NCI-H510A treated with DMSO at 0.1 percent for 48 hours (cell line): ENCODE results near the gene CPT1B.

Source experiments
- DNase-seq: peaks from one replicate; lab custom pipeline; 2025; lab: John Stamatoyannopoulos, UW

The CPT1B gene

DNA sequence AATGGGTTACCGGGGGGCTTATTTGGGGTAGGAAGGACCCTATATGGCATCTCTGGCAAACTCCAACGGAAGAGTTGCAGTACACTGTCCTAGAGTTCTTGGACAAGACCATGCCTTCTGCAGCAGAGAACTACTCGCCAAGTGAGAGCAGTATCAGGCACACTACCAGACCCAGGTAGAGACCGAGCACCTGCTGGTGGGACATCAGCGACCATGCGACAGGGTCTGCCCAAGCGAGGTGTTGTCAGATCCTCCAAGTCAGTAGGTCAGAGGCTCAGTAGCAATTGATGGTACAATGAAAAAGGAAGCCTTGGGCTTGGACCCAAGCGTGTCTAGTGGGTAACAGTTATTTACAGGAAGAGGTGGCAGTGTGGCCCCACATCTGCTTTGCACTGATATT, 7.6 kb upstream of the CPT1B start:
- no peak for DNase-seq

DNA sequence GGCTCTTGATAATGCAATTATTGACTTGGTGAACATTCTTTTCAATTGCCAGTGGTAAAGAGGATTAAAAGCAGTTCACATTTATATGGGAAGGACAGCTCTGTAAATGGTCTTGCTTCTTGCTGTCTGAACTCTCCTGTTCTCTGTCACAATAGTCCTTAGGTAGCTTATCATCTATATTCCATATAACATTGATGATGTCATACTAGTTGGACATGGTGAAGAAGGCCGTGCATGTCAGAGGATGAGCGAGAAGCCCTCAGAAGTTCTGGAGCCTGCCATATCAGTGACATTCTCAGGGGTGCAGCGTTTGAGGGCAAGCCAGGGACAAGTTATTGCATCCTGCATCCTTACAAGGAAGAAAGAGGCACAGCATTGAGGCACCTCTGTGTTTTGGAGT, 7.0 kb upstream of the CPT1B start:
- no peak for DNase-seq

DNA sequence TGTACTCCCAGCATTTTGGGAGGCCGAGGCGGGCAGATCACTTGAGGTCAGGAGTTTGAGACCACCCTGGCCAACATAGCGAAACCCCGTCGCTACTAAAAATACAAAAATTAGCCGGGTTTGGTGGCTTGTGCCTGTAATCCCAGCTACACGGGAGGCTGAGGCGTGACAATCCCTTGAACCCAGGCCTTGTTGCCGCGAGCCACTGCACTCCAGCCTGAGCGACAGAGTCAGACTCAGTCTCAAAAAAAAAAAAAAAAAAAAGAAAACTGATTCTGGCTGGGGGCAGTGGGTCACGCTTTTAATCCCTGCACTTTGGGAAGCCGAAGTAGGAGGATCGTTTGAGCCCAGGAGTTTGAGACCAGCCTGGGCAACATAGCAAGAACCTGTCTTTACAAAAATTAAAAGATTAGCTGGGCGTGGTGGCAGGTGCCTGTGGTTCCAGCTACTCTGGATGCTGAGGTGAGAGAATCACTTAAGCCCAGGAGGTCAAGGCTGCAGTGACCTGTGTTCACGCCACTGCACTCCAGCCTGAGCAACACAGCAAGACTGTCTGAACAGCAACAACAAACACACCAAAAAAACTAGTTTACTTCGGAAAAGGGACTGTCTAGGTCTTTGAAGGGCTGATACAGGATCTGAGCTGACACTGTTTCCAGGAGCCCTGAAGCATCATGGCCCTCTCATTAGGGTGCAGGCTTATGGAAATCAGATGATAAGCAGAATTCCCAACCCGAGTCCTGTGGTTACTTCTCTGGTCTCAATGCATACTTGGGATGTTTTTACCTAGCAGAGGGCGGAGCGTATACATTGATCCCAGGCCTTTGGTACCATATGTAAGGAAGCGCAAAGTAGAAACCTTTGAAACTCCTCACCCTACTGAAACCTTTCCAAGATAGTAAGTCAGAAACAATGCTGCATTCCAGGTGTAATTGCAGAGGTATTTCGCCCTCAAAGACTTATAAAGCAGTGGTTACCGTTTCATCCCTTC, 6.2 kb upstream of the CPT1B start:
- DNase-seq: no peak

DNA sequence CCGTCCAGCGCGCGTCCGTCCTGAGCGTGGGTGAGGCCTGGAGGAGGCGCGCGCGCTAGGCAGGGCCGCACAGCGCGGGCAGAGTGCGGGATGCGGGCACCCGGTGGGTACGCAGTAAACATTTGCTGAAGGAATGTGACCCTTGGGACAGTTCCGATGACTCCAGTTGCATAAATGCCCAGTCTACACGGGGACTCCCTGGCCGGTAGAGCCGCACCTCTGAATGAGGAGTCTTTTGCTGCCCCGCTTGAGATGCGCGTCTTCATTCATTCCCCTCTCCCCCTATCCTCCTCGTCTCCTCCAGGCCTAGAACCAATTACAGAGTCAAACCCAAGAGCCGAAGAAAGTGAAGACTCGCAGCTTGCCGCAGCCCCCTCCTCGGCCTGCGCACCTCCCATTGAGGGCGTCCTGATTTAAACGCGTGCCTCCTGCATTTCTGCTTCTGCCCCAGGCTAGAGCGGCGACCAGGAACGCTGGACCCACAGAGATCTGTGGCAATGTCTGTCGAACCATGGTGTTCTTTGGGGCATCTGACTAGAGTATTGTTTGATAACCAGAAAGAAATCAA, 5.2 kb upstream of the CPT1B start:
- DNase-seq: no peak

DNA sequence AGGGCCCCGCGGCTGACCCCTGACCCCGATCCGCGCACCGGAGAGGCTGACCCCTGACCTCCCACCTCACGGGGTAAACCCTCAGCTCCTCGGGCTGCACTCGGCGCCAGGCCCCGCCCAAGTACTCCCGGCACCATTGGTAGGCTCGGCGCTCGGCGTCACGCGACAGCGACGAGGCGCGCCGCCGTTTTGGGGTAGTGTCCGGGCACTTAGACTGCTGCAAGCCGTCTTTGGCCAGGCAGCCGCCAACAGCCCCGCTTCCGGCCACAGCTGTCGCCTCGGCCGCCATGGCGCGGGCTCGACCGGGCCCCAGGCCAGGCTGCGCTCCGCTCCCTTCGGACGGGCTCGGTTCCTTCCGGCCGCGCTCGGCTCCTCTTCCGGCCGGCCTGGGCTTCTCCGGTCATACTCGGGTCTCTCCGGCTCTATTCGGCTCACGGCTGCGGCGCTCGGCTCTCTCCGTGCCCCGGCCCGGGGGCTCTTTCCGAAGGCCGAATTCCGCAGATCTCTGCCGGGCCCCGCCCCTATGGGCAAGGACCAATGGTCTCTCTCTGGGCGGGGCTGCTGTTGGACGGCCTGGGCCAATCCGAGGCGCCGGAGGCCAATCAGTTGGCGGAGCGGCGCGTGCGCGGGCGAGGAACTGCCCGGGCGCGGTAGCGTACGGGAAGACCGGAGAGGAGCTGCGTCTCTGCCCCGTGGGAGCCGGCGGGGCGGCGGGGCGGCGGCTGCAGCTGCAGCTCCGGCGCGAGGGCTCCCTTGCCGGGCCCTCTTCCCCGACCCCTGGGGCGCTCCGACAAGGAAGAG, 4.5 kb upstream of the CPT1B start, which contains the start of gene CHKB:
CHKB (minus strand) TSS at position 357 of the 801 bp plus-strand sequence; CDS start at position 289, 68 bp downstream.
- peak; percentile 92 for DNase-seq

DNA sequence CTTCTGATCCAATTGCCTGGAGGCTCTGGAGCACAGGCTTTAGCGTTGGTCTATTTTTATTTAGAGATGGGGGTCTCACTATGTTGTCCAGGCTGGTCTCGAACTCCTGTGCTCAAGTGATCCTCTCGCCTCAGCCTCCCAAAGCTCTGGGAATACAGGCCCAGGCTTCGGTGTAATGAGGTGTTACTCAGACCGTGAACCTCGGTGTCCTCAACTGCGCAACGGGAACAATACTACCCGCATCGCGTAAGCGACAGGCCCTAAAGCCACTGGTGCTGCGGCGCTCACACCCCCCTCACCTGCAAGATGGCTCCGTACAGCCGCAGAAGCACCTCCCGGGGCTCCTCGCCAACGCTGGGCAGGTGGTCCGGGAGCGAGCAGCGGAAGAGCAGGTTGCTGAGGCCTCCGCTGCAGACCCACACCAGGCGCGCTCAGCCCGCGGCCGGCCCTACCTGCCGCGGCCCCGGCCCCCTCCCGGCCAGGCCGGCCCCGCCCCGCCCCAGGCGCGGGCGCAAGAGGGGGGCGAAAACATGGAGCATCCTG, 3.8 kb upstream of the CPT1B start:
- DNase-seq: peak; percentile 5

DNA sequence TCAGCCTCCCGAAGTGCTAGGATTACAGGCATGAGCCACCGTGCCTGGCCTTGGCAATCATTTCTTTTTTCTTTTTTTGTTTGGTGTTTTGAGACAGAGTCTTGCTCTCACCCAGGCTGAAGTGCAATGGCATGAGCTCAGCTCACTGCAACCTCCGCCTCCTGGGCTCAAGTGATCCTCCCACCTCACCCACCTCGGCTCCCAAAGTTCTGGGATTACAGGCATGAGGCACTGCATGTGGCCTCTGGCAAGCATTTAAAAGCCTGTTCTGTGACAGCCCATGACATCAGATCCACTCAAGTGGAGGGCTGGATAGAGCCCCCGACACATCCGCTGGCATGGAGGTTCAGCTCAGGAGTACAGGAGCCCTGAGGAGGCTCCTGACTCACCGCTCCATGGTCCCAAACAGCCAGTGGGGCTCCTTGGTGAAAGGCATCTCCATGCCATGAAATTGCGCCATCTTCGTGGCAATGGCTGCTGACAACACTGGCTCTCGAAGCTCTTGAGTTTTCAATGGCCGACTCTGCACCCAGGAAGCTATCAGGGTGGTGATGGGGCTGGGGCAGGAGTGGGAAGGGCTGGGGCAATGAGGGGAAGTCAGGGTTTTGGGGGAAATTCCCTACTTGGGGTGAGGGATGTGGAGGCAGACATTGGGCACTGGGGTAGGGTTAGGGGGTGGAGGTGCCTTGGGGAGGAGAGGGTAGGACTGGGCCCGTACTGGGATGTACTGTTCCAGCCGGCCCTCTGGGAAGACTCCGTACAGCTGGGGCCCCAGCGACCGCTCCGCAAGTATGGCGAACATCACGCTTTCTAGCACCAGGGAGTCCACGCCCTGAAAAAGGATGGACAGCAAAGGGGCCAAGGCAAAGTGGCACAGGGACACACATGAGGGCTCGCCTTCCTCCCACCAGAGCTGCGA, 3.1 kb upstream of the CPT1B start:
- no peak for DNase-seq

DNA sequence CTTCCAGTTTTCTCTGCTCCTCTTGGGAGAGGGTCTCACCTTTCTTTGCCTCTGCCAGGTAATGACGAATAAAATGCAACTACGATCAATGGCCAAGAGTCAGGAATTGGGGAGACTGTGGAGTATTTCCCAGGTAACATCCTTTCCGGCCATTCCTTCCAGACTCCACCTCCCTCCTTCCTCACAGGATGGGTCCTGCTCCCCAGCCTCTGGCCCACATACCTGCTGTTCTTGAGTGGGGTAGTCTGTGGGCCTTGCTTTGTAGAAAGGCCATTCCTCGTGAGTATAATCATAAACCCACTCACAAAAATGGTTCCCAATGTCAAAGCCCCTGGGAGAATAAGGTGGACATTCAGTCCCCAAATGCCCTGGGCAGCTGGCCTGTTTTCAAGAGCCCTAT, 1.5 kb upstream of the CPT1B start:
- no peak for DNase-seq

DNA sequence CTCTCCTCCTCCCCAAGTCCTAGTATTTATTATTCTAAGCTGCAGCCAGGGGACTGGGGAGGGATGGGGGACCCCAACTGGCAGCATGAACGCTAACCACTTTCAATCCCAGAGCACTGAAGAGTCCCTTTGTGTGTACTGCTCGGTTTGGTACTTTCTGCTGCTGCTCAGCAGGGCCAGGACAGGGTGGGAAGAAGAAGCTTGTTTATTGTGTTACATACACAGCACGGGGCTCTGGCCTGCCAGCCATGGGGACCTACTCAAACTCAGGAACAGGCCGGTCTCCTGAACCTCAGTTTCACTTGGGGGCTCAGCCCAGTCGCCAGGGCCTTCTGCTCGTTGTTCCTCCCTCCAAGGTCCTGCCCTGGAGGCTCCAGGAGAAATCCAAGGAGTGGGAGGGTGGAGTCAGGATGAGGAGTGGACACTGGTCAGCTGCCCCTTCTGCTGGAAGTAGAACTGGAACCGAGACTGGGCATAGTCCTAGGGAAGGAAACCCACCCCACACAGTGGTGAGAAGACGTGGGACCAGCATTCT, 616 bp upstream of the CPT1B start:
- DNase-seq: no peak

DNA sequence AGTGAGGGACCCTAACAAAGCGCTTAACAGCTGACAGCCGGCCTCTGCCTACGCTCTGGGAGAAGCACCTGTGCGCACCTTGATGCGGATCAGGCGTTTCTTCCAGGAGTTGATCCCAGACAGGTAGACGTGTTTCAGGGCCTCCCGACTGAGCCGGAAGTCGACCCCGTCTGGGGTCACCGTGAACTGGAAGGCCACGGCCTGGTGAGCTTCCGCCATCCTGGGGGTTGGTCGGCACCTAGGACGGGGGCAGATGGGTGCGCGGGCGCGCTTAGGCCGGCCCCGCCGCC, 585 bp downstream of the CPT1B start:
- DNase-seq: no peak

DNA sequence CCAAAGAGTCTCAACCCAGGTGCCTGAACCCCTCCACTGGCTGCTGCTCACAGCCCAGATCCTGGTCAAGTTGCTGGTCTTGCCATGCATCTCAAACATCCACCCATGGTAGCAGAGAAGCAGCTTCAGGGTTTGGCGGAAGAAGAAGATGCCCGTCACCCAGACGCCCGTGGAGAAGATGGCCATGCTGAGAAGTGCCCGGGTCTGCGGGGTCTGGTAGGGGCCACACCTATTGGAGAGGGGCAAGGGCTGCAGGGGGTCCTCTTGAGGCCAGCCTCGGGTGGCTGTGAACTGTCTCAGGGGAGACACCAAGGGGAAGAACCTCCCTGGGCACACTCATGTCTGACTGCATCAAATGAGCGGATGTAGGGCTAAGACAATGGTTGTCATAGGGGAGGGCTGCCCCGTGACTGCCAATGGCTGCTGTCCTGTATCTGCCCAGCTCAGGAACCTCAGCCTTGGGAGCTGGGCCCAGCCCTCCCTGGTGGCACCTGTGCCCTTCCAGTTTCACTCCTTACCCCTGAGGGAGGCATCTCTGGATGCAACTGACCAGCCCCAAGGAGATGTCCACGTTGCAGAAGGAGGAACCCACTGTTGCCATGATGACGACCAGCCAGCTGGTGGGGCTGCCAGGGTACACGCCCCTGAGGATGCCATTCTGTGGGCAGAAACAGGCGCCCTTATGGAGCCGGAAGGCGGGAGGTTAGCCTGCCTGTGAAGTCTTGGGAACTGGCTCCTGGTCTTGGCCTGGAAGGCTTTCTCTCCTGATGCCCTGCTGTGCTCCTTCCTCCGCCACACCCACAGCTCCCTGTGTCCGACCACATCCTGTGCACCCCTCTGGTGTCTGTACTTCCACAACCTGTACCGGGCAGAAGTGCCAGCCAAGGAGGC, 1.2 kb downstream of the CPT1B start:
- DNase-seq: no peak

DNA sequence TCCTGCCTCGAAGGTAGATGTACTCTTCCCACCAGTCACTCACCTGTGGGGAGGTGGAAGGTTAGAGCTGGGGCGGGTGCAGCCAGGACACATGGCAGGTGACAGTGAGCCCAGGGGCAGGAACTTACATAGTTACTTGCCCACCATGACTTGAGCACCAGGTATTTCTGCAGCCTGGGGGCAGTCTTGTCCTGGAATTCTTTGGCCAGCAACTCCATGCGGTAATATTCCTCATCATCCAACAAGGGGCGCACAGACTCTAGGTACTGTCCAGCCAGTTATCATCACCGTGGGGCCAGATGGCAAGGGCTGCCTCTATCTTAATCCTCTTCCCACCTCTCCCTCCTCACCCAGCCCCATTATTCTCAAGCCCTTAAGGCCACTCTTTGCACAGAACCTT, 2.2 kb downstream of the CPT1B start:
- no peak for DNase-seq

DNA sequence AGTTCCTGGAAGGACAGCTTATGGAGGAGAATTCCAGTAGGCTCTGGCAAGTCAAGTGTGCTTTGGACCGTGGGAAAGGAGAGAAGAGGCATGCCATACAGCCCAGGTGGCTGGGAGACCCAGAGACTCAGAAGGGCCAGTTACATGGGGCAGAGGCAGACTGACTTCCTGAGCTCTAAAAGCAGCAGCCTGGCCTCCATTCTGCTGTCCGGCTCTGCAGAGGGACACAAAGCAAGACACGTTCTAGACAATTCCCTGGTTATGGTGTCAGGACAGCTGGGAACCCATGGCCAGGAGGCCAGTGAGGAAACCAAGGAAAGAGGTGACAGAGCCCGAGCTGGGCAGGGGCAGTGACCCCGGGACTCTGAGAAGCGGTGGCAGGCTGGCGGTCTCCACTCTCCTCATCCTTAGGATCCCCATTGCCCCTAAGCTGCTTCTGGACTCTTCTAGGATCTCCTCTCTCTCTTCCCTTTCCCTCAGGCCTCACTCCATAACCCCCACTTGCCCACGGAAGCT, 2.7 kb downstream of the CPT1B start:
- DNase-seq: no peak

DNA sequence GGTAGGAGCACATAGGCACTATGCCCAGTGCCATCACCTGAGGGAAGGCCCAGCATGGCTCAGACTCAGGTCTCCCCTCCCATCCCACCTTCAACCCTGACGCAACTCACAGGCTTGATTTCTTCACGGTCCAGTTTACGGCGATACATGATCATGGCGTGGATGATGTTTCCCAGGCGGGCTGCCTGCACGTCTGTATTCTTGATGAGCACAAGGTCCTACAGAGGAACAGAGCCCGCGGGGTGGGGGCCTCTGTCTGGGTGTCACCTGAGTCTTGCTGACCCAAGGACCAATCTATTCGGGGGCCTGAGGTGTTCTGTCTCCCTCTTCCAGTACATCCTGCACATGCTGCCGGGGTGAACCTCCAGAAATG, 3.9 kb downstream of the CPT1B start:
- DNase-seq: no peak

DNA sequence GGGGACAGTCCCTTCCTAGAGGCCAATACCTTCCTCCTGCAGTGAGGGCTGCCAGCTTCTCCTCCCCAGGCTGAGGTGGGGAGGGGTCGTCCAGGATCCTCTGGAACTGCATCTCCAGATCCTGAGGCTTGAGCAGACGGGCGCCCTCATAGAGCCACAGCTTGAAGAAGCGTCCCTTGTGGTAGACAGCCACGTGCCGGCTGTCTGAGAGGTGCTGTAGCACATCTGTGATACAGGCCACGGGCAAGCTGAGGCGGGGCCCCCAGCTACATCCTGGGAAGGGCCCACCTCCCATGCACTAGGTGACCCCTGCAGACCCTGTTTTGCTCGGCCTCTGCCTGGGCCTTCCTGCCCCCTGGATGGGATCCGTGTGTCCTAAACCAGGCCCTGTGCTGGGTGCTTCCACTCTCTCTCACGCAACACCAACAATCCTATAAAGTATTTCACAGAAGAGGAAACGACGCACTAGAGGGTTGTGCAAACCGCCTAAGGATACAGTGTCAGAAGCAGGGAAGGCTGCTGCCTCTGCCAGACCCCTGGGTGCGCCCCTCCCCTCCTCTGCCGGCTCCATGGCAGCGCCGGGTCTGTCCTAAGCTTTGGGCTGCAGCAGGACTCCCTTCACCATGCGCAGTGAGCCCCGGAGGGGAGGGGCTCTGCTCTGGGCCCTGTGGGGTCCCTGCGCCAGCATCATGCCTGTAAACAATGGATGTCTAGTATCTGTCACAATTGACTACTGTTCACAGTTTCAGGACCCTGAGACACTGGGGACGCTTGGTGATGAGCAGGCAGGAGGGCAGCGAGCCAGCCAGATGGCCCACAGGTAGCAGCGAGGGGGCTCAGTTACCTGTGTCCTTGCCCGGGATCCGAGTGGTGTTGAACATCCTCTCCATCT, 4.5 kb downstream of the CPT1B start:
- no peak for DNase-seq

DNA sequence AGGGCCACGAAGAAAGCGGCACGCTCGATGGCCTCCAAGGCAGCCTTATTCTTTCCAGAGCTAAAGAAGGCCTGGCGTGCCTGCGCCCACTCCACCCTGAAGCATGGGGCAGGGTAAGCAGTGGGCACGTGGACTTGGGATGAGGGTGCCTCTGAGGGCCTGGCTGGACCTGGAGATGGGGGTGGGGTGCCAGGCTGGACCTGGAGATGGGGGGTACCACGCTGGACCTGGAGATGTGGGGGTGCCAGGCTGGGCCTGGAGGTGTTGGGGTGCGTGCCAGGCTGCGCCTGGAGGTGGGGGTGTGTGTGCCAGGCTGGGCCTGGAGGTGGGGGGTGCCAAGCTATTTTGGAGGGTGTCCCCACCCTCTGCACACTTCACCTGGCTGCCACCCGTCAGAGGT, 5.3 kb downstream of the CPT1B start:
- DNase-seq: no peak

DNA sequence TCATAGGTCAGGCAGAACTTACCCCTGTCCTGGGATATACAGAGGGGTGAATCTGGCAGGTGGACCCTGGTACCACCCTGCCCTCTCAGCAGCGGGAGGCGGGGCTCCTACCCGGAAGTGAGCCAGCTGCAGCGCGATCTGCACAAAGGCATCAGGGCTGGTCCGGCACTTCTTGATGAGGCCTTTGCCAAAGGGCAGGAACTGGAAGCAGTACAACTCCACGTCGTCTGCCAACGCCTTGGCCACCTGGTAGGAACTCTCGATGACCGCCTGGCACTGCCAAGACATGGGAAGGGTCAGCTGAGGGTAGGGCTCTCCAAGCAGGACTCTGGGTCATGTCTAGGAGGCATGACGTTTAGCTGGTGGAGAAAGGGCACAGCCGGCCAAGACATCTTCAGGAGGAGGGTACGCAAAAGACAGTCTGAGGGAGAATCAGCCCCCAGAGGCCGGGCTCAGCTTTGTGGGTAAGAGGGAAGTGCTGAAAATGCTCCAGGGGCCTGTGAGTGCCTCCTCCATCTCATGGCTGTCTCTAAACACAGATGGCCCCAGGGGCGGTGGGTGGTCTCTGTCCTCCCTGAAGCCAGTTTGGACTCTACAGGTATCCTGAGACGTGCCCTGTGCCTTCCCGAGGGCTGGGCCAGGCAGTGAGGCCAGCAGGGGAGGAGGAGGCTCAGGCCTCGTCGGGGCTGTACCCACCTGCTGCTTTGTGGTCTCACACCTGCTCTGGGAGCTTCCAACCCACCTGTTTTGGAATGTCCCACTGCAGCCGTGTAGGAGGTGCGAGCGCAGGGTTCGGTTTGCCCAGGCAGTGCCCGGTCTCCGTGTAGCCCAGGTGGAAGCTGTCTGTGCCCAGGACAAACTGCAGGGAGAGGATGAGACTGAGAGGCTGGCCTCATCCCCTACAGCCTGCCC, 6.7 kb downstream of the CPT1B start:
- DNase-seq: no peak

DNA sequence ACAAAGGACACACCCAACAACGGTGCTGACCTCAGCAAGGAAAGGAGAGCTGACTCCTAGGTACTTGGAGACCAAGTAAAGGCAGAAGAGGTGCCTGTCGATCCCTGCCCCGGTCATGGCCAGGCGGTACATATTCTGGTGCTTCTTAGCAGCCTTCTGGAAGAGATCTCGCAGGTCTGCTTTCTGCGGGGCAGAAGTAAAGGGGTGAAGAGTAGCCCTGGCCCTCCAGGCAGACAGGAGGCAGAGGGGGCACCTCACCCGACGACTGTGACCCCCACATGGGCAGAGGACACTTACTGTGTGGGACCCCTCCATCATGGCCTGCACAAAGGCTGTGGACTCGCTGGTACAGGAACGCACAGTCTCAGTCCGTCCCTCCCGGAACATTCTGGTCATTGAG, 7.4 kb downstream of the CPT1B start:
- no peak for DNase-seq
